GM04504 (cell line): ENCODE data around the gene APOL3.
"Not testable (repeated sequence)": the region's sequence is repeated elsewhere in the genome, so short reads cannot be mapped to it uniquely, and the experiment has no call there.

Source experiments
- DNase-seq: peaks from one replicate; pipeline ENCODE4 v3.0.0-alpha.2; 2012; ENCODE audit warnings: low read depth

APOL3 gene

GRCh38 chr22:36134182-36134581, 26.4 kb downstream of the APOL3 start:
- no peak for DNase-seq

- DNase-seq, result no peak
Observed at GRCh38 chr22:36131907-36132306, 28.6 kb downstream of the APOL3 start.

GRCh38 chr22:36129486-36130388, 30.8 kb downstream of the APOL3 start:
- no peak for DNase-seq

- no peak for DNase-seq
Observed at GRCh38 chr22:36129071-36129470, 31.5 kb downstream of the APOL3 start.

GRCh38 chr22:36125994-36126531, 34.5 kb downstream of the APOL3 start:
- no peak for DNase-seq

- no peak for DNase-seq
Observed at GRCh38 chr22:36125434-36125833, 35.1 kb downstream of the APOL3 start.

- DNase-seq, result no peak
Observed at GRCh38 chr22:36124666-36125065, 35.9 kb downstream of the APOL3 start.

- peak; percentile 85 for DNase-seq
Observed at GRCh38 chr22:36123673-36124630, 36.6 kb downstream of the APOL3 start.

GRCh38 chr22:36120621-36121351, 39.8 kb downstream of the APOL3 start:
- not testable (repeated sequence) for DNase-seq

- DNase-seq, result no peak
Observed at GRCh38 chr22:36117053-36117554, 43.5 kb downstream of the APOL3 start.

- DNase-seq, result no peak
Observed at GRCh38 chr22:36116127-36116526, 44.4 kb downstream of the APOL3 start.

- DNase-seq, result no peak
Observed at GRCh38 chr22:36113121-36113520, 47.4 kb downstream of the APOL3 start.

- DNase-seq, result no peak
Observed at GRCh38 chr22:36111316-36111715, 49.2 kb downstream of the APOL3 start.

- DNase-seq, result no peak
Observed at GRCh38 chr22:36110306-36110881, 50.2 kb downstream of the APOL3 start.

GRCh38 chr22:36107436-36107835, 53.1 kb downstream of the APOL3 start:
- DNase-seq, result no peak

GRCh38 chr22:36106910-36107309, 53.6 kb downstream of the APOL3 start:
- no peak for DNase-seq

- no peak for DNase-seq
Observed at GRCh38 chr22:36104988-36105387, 55.6 kb downstream of the APOL3 start.

GRCh38 chr22:36104435-36104834, 56.1 kb downstream of the APOL3 start:
- DNase-seq, result no peak

- DNase-seq, result no peak
Observed at GRCh38 chr22:36103891-36104290, 56.7 kb downstream of the APOL3 start.

- no peak for DNase-seq
Observed at GRCh38 chr22:36102995-36103394, 57.6 kb downstream of the APOL3 start.

GRCh38 chr22:36101756-36102155, 58.8 kb downstream of the APOL3 start:
- no peak for DNase-seq
